Activated CD4-positive, alpha-beta T cell treated with anti-CD3 and anti-CD28 coated beads for 48 hours (primary cell): ENCODE results near the gene NIPSNAP2.
"Not testable (repeated sequence)": the region's sequence is repeated elsewhere in the genome, so short reads cannot be mapped to it uniquely, and the experiment has no call there.

ENCODE experiments used
- DNase-seq: peaks from one replicate; pipeline ENCODE4 v3.0.0-alpha.2; 2020

NIPSNAP2 gene

DNA sequence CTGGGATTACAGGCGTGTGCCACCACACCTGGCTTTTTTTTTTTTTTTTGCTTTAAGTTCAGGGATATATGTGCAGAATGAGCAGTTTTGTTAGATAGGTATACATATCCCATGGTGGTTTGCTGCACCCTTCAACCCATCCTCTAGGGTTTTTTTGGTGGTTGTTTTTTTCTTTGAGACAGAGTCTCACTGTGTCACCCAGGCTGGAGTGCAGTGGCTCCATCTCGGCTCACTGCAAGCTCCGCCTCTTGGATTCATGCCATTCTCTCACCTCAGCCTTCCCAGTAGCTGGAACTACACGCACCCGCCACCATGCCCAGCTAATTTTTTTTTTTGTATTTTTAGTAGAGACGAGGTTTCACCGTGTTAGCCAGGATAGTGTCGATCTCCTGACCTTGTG lies 84.4 kb downstream of the NIPSNAP2 start:
- DNase-seq, result not testable (repeated sequence)
